WERI-Rb-1 (cell line): ENCODE results near the gene NR1D1.

Experiments
- DNase-seq: peaks from one replicate; pipeline ENCODE4 v3.0.0-alpha.2; 2020
- H3K27ac ChIP-seq: fragments of 250-450 bp; sonication (Bioruptor Pico); 2 replicates; pipeline ENCODE4 v1.5.1; 2020; ENCODE audit warnings: mild to moderate bottlenecking, moderate library complexity
- H3K27me3 ChIP-seq: fragments of 250-450 bp; sonication (Bioruptor Pico); 2 replicates; pipeline ENCODE4 v1.5.1; 2021; ENCODE audit warnings: mild to moderate bottlenecking, low read depth, moderate library complexity; ENCODE audit not compliant: insufficient read depth, severe bottlenecking
- H3K36me3 ChIP-seq: fragments of 250-450 bp; sonication (Bioruptor Pico); 2 replicates; pipeline ENCODE4 v1.5.1; 2020; ENCODE audit warnings: mild to moderate bottlenecking, moderate library complexity
- H3K4me3 ChIP-seq: 2 replicates; pipeline ENCODE4 v1.5.1; 2011; ENCODE audit warnings: low read depth, mild to moderate bottlenecking, control low read depth, low read length
- H3K9me3 ChIP-seq: fragments of 250-450 bp; sonication (Bioruptor Pico); 2 replicates; pipeline ENCODE4 v1.5.1; 2021; ENCODE audit warnings: mild to moderate bottlenecking, moderate library complexity; ENCODE audit not compliant: severe bottlenecking
- CTCF ChIP-seq: IDR thresholded peaks from 2 replicates; pipeline ENCODE4 v1.5.1; 2011; ENCODE audit warnings: low read depth, mild to moderate bottlenecking, control low read depth, inconsistent platforms, low read length

NR1D1 gene

DNA sequence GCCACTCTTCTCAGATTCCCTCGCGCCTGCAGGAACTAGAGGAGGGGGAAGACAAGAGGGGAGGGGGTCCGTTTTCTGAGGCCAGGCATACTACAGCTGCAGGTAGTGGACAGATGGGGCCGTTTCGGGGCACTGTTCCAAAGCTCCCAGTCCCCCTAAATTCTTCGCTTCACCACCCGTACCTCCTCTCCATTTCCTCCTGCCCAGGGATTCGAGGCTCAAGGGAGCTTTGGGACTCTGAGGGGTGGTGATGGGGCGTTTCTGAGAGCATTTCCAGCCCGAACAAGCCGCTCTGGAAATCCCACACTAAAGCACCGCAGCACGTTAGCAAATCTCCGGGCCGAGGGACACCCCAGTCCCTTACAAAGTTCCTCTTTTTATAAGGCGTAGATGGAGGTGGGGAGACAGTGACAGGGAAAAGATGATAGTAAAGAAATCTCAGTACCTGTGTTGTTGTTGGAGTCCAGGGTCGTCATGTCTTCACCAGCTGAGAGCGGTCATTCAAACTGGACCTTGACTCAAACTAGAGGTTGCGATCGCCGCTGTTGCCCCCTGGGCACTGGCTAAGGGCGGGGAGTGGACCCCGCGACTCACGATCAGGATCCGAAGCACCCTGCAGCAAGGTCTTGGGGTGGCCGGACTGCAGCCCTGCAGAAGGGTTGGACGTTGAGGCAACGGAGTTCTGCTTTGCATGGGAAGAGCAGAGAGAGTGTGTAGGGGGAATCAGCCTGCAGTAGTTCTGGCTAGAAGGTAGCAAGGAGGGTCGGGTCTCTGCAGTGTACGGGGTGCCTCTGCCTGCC is 570 bp downstream of the NR1D1 start:
- Histone ChIP-seq H3K27ac (peak overlapping the region; percentile 10), H3K27me3 (no peaks in the 10 kb centered on the region)

GRCh38 chr17:40098846-40099618 is 1.4 kb downstream of the NR1D1 start:
- peak; percentile 100 for DNase-seq
- TF ChIP-seq CTCF: no peak
- Histone ChIP-seq H3K27ac (peak overlapping the region; percentile 23), H3K36me3 (peaks cover 30% of the 10 kb centered on the region), H3K4me3 (peak overlapping the region; percentile 80), H3K9me3 (no peaks in the 10 kb centered on the region), H3K27me3 (no peaks in the 10 kb centered on the region)

More for the DNA sequence above, 570 bp downstream of the NR1D1 start:
- no peak for TF ChIP-seq CTCF
- Histone ChIP-seq H3K36me3 (peaks cover 22% of the 10 kb centered on the region), H3K4me3 (peak overlapping the region; percentile 80), H3K9me3 (no peaks in the 10 kb centered on the region)
- no peak for DNase-seq

DNA sequence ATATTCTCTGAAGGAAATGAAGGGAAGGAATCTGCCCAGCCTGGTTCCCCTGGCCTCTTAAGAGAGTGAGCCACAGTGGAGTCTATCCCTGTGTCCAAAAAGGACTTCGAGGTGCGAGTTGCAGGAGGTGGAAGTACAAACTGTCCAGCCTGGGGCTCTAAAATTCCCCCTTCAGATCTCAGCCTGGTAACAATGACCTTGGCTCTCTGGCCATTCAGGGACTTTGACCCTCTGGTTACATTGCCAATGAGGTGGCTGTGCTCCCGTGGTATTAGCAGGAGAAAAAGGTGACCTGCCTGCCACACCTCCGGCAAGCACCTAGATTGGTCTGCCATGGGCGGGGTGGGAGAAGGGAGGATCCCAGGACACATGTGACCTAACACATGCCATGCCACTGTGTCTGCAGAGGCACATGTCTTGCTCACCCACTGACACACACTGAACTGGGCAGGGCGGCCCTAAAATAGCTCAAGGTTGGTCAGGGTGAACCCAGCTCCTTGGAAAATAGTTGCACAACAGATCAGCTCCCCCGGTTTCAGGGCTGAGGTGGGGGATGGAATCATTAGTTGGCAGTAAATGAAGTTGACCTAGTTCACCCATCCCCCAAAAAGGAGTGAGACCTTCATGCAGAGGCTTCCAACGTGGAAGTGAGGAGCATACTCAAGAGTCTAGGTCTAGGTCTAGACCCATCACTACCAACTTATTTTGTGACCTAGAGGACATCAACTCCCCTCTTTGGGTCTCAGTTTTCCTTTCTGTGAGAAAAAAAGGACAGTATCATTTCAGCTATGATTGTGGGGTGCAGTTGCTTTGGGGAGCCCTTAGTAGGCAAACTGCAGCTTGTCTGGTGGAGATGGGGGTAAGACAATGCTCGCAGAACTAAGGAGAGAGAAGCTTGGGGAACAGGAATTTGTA is 2.2 kb downstream of the NR1D1 start:
- no peak for DNase-seq
- Histone ChIP-seq H3K27me3 (no peaks in the 10 kb centered on the region), H3K27ac (peak overlapping the region; percentile 23; the same call in 1 of the 2 replicates), H3K9me3 (no peaks in the 10 kb centered on the region), H3K4me3 (peak overlapping the region; percentile 80), H3K36me3 (peaks cover 38% of the 10 kb centered on the region)
- TF ChIP-seq CTCF: no peak

DNA sequence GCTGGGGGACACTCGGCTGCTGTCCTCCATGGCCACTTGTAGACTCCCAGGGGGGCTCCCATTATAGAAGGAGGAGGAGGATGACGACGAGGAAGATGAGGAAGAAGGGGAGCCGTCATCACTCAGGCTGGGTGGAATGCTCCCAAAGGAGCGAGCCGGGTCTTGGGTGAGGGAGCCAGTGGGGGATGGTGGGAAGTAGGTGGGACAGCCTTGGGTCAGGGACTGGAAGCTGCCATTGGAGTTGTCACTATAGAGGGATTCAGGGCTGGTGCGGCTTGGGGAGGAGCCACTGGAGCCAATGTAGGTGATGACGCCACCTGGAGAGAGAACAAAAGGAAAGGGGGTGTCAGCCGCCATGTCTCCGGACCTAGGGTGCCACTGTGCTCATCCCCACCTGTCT is 3.3 kb downstream of the NR1D1 start:
- no peaks in the 10 kb centered on the region for H3K9me3 ChIP-seq

More for the DNA sequence above, 3.3 kb downstream of the NR1D1 start:
- Histone ChIP-seq H3K36me3 (peaks cover 42% of the 10 kb centered on the region), H3K27me3 (no peaks in the 10 kb centered on the region), H3K4me3 (no peak overlapping the region), H3K27ac (no peak overlapping the region)
- no peak for DNase-seq
- no peak for TF ChIP-seq CTCF
